ENCODE data around the gene PEPD. TPM values are rescaled to one million over a fixed set of nuclear protein-coding genes. Genes with fewer than 3 reads are reported as not detected.

Gene PEPD
- total and polyA plus RNA-seq, 4 donors = 37.3 to 211 (median 117) TPM

GRCh38 chr19:33511346-33511745 lies 10.2 kb downstream of the PEPD start:
- peaks cover 0 to 12% (median 4%) of the 10 kb centered on the region in 4 donors for H3K36me3 ChIP-seq (ENCODE audit: control insufficient read depth in 4 of 4, insufficient read depth in 3 of 4, low read depth in 1 of 4, low read length in 3 of 4)
- H3K4me1 ChIP-seq (ENCODE audit: control insufficient read depth in 4 of 4, insufficient read depth in 4 of 4, low read length in 3 of 4) = peaks cover 10 to 72% (median 55%) of the 10 kb centered on the region in 4 donors
- DNase-seq (ENCODE audit: low spot score) = no peak
- no peaks in the 10 kb centered on the region for H3K9me3 ChIP-seq (ENCODE audit: control insufficient read depth in 4 of 4, low read length in 3 of 4)
- no peak overlapping the region for H3K4me3 ChIP-seq (ENCODE audit: low read depth in 1 of 3, low read length in 3 of 3)
- WGBS = 96% methylated on average over 13 of the region's 13 CpGs
- no peaks in the 10 kb centered on the region for H3K27me3 ChIP-seq (ENCODE audit: control insufficient read depth in 4 of 4, insufficient read depth in 4 of 4, low read length in 3 of 4)
- H3K27ac ChIP-seq (ENCODE audit: low read depth in 1 of 2, low read length in 2 of 2) = peak overlapping the region in 1 of 2 donors; percentile 15
- no peak overlapping the region for H3K9ac ChIP-seq (ENCODE audit: low read depth in 1 of 2, low read length in 2 of 2)
- TF ChIP-seq, protein P1, sequence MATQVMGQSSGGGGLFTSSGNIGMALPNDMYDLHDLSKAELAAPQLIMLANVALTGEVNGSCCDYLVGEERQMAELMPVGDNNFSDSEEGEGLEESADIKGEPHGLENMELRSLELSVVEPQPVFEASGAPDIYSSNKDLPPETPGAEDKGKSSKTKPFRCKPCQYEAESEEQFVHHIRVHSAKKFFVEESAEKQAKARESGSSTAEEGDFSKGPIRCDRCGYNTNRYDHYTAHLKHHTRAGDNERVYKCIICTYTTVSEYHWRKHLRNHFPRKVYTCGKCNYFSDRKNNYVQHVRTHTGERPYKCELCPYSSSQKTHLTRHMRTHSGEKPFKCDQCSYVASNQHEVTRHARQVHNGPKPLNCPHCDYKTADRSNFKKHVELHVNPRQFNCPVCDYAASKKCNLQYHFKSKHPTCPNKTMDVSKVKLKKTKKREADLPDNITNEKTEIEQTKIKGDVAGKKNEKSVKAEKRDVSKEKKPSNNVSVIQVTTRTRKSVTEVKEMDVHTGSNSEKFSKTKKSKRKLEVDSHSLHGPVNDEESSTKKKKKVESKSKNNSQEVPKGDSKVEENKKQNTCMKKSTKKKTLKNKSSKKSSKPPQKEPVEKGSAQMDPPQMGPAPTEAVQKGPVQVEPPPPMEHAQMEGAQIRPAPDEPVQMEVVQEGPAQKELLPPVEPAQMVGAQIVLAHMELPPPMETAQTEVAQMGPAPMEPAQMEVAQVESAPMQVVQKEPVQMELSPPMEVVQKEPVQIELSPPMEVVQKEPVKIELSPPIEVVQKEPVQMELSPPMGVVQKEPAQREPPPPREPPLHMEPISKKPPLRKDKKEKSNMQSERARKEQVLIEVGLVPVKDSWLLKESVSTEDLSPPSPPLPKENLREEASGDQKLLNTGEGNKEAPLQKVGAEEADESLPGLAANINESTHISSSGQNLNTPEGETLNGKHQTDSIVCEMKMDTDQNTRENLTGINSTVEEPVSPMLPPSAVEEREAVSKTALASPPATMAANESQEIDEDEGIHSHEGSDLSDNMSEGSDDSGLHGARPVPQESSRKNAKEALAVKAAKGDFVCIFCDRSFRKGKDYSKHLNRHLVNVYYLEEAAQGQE (IDR thresholded peaks at IDR 0.05) = no peak
- TF ChIP-seq NR2F2 (IDR thresholded peaks at IDR 0.05) = no peak
- no peak for TF ChIP-seq GABPA (IDR thresholded peaks at IDR 0.05 in 1 of 2, conservative IDR thresholded peaks at IDR 0.05 in 1 of 2)
- TF ChIP-seq EGR1 (IDR thresholded peaks at IDR 0.05; ENCODE audit: low read depth in 2 of 2) = no peak
- no peak for TF ChIP-seq SP1 (IDR thresholded peaks at IDR 0.05)
- no peak for TF ChIP-seq TAF1 (conservative IDR thresholded peaks at IDR 0.05)
- no peak for TF ChIP-seq YY1 (IDR thresholded peaks at IDR 0.05)
- no peak for TF ChIP-seq RAD21 (IDR thresholded peaks at IDR 0.05)
- no peak for TF ChIP-seq FOXA2 (IDR thresholded peaks at IDR 0.05)
- no peak for TF ChIP-seq ZBTB33 (IDR thresholded peaks at IDR 0.05)
- TF ChIP-seq HNF4G (IDR thresholded peaks at IDR 0.05) = no peak
- no peak for TF ChIP-seq RXRA (IDR thresholded peaks at IDR 0.05)
- TF ChIP-seq, protein P2, sequence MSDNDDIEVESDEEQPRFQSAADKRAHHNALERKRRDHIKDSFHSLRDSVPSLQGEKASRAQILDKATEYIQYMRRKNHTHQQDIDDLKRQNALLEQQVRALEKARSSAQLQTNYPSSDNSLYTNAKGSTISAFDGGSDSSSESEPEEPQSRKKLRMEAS (IDR thresholded peaks at IDR 0.05) = no peak
- TF ChIP-seq JUND (IDR thresholded peaks at IDR 0.05) = no peak
- no peak for TF ChIP-seq FOXA1 (IDR thresholded peaks at IDR 0.05)
- TF ChIP-seq HNF4A (conservative IDR thresholded peaks at IDR 0.05) = no peak
- no peak for TF ChIP-seq ATF3 (IDR thresholded peaks at IDR 0.05)
- TF ChIP-seq CTCF (IDR thresholded peaks at IDR 0.05; ENCODE audit: low read depth, low read length, missing input control) = no peak

Data from liver (tissue), 9 donors.